Neutrophil (primary cell): Measurements from ENCODE around the gene CABYR.

Experiments
- H3K27ac ChIP-seq: fragments of 200-600 bp; sonication (generic); 2 replicates; pipeline ENCODE4 v1.5.1; 2016; ENCODE audit warnings: mild to moderate bottlenecking, moderate library complexity
- H3K27me3 ChIP-seq: fragments of 200-600 bp; sonication (generic); 2 replicates; pipeline ENCODE4 v1.6.0; 2016; ENCODE audit warnings: mild to moderate bottlenecking
- H3K36me3 ChIP-seq: fragments of 200-600 bp; sonication (generic); 2 replicates; pipeline ENCODE4 v1.5.1; 2017
- H3K4me1 ChIP-seq, 2 experiments: fragments of 200-600 bp in 1 of 2; sonication (generic) in 1 of 2; 1 replicate in 1 of 2; 2 replicates in 1 of 2; pipeline versions ENCODE4 v1.5.1 to v1.6.1; 2013 to 2016; ENCODE audit warnings: low read depth in 1 of 2, low read length in 1 of 2, mild to moderate bottlenecking in 1 of 2, moderate library complexity in 1 of 2; ENCODE audit not compliant: control insufficient read depth in 1 of 2, insufficient read depth in 1 of 2
- H3K4me3 ChIP-seq, 2 experiments: fragments of 200-600 bp in 1 of 2; sonication (generic) in 1 of 2; 1 replicate in 1 of 2; 2 replicates in 1 of 2; pipeline ENCODE4 v1.5.1; 2013 to 2016; ENCODE audit warnings: low read depth in 1 of 2, low read length in 1 of 2, mild to moderate bottlenecking in 1 of 2, moderate library complexity in 1 of 2
- H3K9me3 ChIP-seq: fragments of 200-600 bp; sonication (generic); 2 replicates; pipeline ENCODE4 v1.5.1; 2016
- CTCF ChIP-seq: fragments of 200-600 bp; sonication (generic); IDR thresholded peaks from 2 replicates; pipeline ENCODE4 v1.5.1; 2016; ENCODE audit warnings: antibody characterized with exemption

Gene CABYR

GRCh38 chr18:24120676-24121075 is 18.2 kb upstream of the CABYR start:
- Histone ChIP-seq H3K4me1 (peaks cover 3 to 5% of the 10 kb centered on the region in 2 experiments), H3K4me3 (no peak overlapping the region), H3K36me3 (peaks cover 38% of the 10 kb centered on the region), H3K9me3 (no peaks in the 10 kb centered on the region), H3K27me3 (no peaks in the 10 kb centered on the region), H3K27ac (no peak overlapping the region)
- TF ChIP-seq CTCF: no peak

- Histone ChIP-seq H3K27me3 (no peaks in the 10 kb centered on the region), H3K27ac (no peak overlapping the region), H3K4me1 (no peaks in the 10 kb centered on the region), H3K4me3 (no peak overlapping the region), H3K9me3 (no peaks in the 10 kb centered on the region), H3K36me3 (peaks cover 42% of the 10 kb centered on the region)
- TF ChIP-seq CTCF: no peak
Observed at GRCh38 chr18:24121625-24122024, 17.2 kb upstream of the CABYR start.

GRCh38 chr18:24126155-24126961 is 12.5 kb upstream of the CABYR start:
- no peaks in the 10 kb centered on the region for H3K27me3 ChIP-seq
- H3K36me3 ChIP-seq: peaks cover 65% of the 10 kb centered on the region
- H3K4me3 ChIP-seq: no peak overlapping the region
- no peaks in the 10 kb centered on the region for H3K4me1 ChIP-seq
- no peak for TF ChIP-seq CTCF
- no peaks in the 10 kb centered on the region for H3K9me3 ChIP-seq
- no peak overlapping the region for H3K27ac ChIP-seq

- H3K9me3 ChIP-seq: no peaks in the 10 kb centered on the region
- no peak overlapping the region for H3K27ac ChIP-seq
- H3K36me3 ChIP-seq: peaks cover 68% of the 10 kb centered on the region
- H3K4me1 ChIP-seq: no peaks in the 10 kb centered on the region
- H3K27me3 ChIP-seq: no peaks in the 10 kb centered on the region
- TF ChIP-seq CTCF: no peak
- no peak overlapping the region for H3K4me3 ChIP-seq
Observed at GRCh38 chr18:24127735-24128134, 11.1 kb upstream of the CABYR start.

GRCh38 chr18:24128700-24129099 is 10.2 kb upstream of the CABYR start:
- Histone ChIP-seq H3K9me3 (no peaks in the 10 kb centered on the region), H3K36me3 (peaks cover 77% of the 10 kb centered on the region), H3K27ac (no peak overlapping the region), H3K4me1 (no peaks in the 10 kb centered on the region), H3K4me3 (no peak overlapping the region), H3K27me3 (no peaks in the 10 kb centered on the region)
- no peak for TF ChIP-seq CTCF
